Nucleus accumbens (tissue), 56 donors: ENCODE results near the gene TAF11.
A peak's percentile ranks its signal among the peaks of the same experiment; 100 is the strongest.
"Not testable (repeated sequence)": the region's sequence is repeated elsewhere in the genome, so short reads cannot be mapped to it uniquely, and the experiment has no call there.

Experiments
- DNase-seq, 56 donors: peaks; one replicate each; lab custom pipeline; 2025; lab: John Stamatoyannopoulos, UW

Gene TAF11

DNA sequence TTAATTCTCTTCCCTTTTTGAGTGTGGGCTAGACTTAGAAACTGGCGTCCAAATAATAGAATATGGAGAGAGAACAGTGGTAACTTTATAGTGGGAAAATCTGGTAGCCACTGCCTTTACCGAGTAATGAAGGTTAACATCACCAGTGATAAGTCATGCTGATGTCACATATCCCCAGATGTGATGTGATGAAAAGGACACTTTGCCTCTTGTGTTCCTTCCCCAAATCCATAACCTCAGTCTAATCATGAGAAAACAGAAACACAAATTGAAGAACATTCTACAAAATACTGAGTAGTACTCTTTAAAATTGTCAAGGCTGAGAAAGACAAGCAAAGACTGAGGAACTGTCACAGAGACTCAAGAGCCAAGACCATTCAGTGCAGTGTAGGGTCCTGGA, 19.0 kb upstream of the TAF11 start:
- no peak for DNase-seq

GRCh38 chr6:34904990-34905613, 17.3 kb upstream of the TAF11 start:
- DNase-seq, result no peak

GRCh38 chr6:34901930-34902329, 14.1 kb upstream of the TAF11 start:
- DNase-seq, result no peak

DNA sequence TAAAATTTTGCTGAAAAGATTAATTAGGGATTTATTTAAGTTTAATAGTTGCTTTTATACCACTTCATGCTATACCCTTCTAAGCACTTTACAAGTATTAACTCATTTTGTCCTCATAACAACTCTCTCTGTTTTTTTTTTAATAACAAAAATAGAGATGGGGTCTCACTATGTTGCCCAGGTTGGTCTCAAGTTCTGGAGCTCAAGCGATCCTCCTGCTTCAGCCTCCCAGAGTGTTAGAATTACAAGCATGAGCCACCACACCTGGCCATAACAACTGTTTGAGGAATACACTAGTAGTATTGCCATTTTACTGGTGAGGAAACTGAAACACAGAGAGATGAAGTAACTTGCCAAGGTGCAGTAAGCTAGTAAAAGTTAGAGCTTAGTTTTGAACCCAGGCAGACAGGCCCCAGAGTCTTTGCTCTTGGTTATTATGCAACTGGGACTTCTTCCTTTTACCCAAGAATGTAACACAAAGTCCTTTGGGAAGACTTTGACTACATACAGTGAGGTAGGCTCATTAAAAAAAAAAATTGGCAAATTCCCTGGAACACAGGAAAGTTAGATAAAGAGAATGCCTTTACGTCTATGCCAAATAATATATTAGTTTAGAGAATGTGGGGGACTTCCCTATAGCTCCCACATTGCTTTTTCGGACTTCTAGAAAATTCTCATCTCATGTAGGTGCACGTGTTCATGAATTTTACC, 12.6 kb upstream of the TAF11 start:
- no peak for DNase-seq

DNA sequence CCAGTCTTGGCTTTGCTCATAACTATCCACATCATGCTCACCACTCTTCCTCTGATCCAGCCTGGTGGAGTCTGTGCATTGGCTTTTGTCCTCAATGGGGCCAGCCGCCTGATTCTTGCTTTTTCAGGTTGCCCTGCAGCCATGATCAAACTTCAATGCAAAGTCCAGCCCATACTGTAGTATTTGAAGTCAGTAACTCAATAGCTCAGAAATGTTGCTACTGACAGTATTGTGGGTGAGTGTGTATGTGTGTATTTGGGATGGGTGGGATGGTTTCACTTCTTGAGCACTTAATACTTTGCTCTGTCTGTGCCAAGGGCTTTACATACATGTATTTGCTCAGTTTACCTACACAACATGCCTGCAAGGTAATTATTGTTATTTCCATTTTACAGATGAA, 11.9 kb upstream of the TAF11 start:
- DNase-seq, result not testable (repeated sequence)

GRCh38 chr6:34897716-34898115, 9.9 kb upstream of the TAF11 start:
- DNase-seq, result no peak

DNA sequence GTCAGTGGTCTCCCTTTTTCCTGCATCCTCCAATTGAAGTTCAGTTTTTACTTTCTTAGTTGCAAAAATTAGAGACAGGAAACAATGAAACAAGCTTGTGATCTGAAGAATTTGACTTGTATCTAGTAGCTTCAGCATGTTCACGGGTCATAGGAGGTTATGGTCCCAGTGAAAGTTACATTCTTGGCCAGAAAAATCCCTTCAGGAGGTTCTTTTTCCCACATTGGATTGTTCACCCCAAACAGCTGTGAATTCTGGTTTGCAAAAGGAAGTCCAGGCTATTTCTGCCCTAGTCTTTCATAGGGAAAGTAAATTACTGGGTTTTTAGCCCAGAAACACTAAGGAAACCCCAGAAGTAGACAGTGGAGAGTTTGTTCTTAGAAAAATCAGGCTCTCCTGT, 9.3 kb upstream of the TAF11 start:
- no peak for DNase-seq

- DNase-seq, result no peak
Observed at GRCh38 chr6:34894693-34895092, 6.9 kb upstream of the TAF11 start.

DNA sequence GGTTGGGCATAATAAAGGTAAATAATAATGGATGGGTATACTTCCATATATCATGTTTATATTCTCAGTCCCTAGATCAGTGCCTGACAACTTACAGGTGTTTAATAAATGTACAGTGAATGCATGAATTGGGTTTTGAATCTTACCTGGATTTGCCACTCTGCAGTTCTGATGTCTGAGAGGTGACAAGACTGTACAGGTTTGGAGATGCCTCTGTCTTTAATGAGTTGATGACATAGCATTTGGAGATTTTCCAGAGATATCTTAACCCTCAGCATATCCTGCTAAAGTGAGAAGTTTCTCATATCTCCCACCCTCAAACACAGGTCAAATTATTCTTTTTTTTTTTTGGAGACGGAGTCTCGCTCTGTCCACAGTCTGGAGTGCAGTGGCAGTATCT, 3.5 kb upstream of the TAF11 start:
- DNase-seq, result no peak

DNA sequence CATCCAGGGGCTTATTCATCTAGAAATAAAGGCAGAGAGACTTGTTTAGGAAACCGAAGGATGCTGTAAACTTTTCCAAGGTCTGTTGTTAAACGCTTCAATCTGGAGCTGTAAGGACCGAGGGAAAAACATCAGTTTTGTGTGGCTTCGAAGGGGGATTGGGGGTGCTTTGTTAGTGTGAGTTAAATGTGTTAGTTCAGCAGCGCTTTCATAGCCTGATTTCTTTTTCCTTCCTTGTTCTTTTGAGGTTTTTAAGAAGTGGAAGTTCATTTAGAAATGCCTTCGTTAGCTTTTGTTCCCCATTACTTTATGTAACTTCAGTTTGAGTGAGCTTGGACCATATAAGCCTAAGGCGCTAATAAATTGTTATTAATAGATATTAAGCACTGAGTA, 2.7 kb upstream of the TAF11 start:
- DNase-seq, result no peak

- DNase-seq, result peak in 54 of 56 donors; percentile 56 to 93 (median 80)
Observed at GRCh38 chr6:34888874-34889555, 1.2 kb upstream of the TAF11 start, which contains the start of gene ANKS1A. TSS of gene ANKS1A (plus strand) at chr6:34889255. CDS start at chr6:34889403, 148 bp downstream.

DNA sequence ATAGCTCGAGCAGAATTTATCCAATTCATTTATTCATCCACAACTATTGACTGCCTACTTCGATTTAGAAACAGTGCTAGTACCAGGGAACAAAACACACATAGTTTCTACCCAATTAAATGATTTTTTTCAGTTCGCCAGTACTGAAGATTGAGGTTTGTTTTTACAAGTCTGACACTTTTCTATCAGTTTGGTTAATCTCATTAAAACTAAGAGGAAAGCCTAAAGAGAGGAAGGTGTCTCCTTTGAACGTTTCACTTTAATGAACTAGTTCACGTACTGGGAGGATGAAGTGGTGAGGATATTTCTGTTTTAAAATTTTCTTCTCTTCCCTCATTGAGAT, 643 bp upstream of the TAF11 start:
- DNase-seq, result no peak

DNA sequence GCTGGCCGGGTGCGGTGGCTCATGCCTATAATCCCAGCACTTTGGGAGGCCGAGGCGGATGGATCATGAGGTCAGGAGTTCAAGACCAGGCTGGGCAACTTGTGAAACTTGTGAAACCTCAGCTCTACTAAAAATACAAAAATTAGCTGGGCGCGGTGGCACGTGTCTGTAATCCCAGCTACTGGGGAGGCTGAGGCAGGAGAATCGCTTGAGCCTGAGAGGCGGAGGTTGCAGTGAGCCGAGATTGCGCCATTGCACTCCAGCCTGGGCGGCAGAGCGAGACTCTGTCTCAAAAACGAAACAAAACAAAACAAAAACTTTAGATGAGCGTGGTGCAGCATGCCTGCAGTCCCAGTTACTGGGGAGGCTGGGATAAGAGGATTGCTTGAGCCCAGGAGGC, 2.0 kb downstream of the TAF11 start:
- DNase-seq, result not testable (repeated sequence)

DNA sequence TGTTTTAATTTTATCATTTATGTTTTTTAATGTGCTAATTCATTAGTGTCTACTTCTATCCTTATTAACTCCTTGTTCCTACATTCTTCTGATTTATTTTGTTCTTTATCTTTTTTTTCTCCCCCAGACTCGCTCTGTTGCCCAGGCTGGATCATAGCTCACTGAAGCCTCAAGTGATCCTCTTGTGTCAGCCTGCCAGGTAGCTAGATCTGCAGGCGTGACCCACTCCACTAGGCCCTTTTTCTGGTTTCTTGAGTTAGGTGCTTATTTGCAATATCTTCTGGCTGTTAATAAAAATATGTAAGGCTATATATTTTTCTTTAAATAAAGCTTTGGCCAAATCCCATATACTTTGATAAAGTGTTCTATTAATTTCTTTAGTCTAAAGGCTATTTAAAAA, 2.8 kb downstream of the TAF11 start:
- no peak for DNase-seq

- not testable (repeated sequence) for DNase-seq
Observed at GRCh38 chr6:34884073-34884472, 3.8 kb downstream of the TAF11 start.

DNA sequence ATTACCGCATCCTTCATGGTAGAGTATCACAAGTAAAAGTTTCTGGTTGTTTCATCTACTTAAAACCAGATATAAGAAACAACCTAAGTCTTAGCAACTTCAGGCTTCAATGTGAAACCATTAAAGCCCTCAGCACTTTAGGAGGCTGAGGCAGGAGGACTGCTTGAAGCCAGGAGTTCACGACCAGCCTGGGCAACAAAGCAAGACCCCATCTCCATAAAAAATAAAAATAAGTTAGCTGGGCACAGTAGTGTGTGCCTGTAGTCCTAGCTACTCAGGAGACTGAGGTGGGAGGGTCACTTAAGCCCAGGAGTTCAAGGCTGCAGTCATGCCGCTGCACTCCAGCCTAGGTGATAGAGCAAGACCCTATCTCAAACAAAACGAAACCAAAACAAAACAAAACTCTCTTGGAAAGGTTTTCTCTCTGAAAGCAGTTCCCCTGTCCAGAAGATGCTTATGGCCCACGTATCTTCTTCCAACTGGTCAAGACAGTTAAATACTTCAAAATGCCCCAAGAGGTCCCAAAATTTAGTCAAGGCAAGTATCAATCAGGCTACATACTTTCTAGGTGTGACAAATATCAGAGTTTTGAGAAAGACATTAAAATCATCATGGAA, 9.9 kb downstream of the TAF11 start:
- no peak for DNase-seq

- no peak for DNase-seq
Observed at GRCh38 chr6:34877259-34877658, 10.6 kb downstream of the TAF11 start.

DNA sequence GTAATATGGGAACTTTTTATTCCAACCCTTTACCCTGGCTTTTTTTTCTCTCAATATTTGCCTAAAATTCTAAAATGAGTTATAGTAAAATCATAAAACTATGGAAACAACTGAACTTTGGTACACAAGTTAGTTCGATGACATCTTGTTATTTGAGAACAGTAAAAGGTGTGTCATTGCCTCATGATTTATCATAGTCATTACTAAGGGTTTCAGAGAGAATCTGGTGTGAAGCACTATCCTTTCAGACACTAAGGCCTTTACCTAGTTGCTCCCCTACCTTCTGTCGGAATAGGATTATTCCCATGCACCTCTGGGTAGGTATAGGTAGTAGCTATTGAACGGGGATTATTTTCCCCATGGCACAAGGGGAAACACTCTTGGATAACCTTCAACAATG, 11.4 kb downstream of the TAF11 start:
- DNase-seq, result no peak

- DNase-seq, result no peak
Observed at GRCh38 chr6:34875292-34876213, 12.3 kb downstream of the TAF11 start.

DNA sequence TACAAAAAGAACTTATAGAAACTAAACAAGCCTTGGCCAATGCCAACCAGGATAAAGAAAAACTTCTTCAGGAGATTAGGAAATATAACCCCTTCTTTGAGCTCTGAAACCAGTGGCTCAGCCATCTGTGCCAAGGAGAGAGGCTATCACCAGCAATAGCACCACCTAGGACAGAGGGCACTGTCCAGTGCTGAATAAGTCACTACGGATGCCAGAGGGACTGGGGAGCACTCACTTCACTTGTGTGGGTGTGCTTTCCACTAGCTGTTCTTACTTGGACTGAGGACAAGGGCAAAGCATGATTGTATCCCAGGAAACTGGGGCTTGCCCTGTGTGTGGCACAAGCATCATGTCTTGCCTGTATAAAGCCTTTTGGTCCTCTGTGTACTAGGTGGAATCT, 15.5 kb downstream of the TAF11 start:
- no peak for DNase-seq
